HG03025 (cell line): Measurements from ENCODE around the gene FHAD1.

Experiments
- ATAC-seq: cut with Tn5 transposase; IDR thresholded peaks from one replicate; pipeline ENCODE4 v1.9.1; 2021; ENCODE audit warnings: mild to moderate bottlenecking, moderate library complexity; ENCODE audit not compliant: unreplicated experiment, low FRiP score

Gene FHAD1

DNA sequence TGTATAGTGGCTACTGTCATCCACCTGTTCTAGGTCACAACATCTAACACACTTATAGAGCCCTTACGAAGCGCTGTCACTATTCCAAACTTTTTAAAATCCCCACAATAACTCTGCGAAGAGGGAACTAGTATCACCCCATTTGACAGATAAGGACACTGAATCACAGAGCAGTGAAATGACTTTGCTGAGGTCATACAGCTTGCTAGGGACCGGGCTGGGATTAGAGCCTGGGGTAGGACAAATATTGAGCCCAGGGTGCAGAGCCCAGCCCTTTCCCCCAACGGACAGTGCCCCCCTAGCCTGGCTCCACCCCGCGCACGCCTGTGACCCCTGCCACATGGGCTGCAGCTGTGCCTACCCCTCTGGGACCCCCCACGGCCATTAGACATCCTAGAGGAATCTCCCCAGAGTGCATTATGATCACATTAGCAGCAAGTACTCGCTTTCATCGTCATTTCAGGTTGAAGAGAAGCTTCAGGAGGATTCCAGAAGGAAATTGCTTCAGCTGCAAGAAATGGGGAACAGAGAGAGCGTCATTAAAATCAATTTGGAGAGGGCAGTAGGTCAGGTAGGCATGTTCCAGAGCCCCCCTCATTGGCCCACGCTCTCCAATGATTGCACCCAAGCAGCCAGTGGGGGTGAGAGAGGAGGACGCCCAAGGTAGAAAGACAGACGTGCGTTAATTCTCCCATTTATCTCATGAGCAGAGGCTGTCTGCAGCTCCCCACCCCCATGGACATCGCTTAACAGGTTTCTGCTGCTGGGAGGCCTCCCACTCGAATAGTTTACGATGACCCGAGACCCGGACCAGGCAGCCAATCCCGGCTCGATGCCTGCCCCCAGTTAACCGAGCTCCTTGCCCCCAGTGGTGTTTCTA lies 77.2 kb downstream of the FHAD1 start:
- no peak for ATAC-seq

GRCh38 chr1:15324869-15325335 lies 77.9 kb downstream of the FHAD1 start:
- ATAC-seq = no peak

DNA sequence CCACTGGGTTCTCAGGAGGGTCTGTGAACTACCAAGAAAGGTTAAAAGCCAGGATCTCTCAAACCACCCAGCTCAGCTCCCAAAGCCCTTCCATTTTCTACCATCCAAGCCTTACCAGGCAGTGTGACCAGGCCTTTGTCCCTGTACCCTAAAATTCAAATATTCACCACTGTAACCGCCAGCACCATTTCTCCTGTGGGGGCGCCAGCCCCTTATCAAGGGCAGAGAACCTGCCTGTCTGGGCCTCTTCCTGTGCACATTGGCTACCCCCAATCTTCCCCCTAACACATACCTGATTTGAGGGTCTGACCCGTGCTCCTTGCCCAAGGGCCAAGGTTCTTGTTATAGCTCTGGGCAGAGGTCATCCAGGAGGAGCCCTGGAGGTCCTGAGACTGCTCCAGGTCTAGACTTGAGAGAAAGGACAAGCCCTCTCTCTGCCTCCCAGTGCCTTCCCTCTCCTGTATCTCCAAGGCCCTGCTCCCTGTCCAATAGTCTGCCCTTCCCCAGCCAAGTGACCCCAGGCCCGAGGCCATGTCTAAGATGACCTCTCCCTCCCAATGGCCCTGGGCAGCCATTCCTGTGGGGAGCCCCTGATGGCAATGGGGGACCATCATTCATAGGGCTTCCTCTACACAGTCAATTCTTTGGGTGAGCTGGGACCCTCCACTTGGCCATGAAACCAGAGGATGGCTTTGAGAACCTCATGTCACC lies 78.5 kb downstream of the FHAD1 start:
- no peak for ATAC-seq

DNA sequence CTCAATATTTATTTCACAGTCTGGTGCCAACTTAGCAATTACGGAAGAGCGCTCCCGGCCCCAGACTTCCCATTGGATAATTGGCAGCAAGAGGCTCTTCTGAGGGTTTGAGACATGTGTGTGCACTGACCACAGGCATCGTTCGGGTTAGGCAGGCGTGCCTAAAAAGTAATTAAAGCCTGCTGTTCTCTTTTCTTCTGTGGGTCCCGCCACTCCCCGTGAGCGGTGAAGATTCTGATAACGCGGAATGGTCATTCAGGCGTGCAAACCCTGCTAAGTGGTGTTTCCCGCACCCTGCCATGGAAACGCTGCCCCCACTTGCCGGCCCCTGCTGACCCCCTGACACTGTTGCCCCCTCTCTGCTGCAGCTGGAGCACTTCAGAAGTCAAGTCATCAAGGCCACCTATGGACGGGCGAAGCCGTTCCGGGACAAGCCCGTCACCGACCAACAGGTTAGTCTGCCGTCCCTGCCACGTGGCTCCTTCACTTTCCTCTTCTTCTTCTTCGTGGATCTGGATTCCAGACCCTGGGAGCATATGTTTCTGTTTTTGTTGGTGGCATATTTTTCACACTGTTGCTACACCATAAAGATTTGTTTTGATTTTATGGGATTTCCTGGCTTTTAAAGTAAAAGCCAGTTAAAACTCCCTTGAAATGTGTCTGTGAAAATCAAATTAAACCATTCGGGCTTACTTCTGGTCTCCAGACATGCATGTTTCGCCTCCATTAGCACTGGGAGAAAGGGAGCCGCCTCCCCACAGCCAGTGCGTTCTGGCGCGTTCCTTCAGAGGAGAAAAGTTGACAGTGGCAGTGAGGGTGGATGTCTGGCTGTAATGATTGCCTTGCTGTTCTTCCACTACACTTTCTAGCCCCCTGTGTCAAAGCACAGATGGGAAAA lies 79.9 kb downstream of the FHAD1 start:
- no peak for ATAC-seq

DNA sequence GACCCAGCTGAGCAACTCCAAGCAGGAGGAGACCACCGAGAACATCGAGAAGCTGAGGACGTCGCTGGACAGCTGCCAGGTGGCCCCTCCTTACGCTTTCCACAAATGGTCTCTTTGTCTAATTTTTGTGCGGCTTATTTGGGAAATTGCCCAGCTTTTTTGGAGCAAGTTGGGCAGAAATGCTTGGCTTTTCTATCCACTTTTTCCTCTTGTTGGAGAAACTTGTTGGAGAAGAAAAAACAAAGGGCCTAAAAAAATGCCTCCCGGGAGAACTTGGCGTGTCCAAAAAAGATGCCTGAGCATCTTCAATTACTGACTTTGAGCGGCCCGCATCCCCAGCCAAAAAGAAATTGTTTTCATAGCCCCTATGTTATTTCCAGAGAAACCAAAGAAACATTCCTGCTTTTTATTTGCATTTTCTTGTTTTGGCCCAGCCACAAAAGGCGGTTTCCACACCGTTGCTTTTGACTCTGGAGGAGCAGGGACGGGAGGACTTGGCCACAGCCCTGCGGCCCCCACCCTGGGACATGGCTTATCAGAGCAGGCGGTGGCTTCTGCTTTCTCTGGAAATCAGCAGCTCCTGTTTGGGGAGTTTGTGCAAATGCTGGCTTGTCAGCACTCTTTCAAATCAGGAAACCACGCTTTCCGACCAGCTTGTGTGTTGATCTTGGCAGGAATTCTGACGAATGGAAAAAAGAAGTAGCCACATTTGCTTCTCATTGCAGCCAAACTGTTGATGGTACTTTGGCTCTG lies 81.5 kb downstream of the FHAD1 start:
- no peak for ATAC-seq

DNA sequence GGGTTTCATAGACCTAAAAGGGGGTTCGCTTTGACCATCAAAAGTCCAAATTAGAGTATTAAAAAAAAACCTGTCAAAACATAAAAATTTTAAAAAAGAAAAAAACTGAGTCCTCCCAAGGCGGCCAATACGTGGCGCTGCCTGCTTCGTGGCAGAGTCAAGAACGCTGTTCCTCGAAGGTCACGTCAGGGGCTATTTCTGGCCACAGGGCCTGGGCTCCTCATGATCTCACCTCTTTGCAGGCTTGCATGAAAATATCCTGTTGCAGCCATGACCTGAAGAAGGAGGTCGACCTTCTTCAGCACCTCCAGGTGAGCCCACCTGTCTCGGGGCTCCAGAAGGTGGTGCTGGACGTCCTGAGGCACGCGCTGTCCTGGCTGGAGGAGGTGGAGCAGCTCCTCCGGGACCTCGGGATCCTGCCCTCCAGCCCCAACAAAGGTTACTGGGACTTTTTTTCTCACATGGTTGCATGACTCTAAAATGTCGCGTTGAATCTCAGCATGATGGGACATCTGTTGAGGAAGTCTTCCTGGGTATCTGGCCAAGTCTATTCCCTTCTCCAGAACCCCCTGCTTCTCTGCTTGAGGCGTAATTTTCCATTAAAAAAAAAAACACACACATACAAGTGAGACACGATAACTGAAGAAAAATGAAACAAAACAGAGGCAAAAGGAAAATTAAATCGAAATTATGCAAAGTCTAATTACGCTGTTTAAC lies 82.2 kb downstream of the FHAD1 start:
- ATAC-seq = no peak

GRCh38 chr1:15330028-15330427 lies 83.0 kb downstream of the FHAD1 start:
- no peak for ATAC-seq

DNA sequence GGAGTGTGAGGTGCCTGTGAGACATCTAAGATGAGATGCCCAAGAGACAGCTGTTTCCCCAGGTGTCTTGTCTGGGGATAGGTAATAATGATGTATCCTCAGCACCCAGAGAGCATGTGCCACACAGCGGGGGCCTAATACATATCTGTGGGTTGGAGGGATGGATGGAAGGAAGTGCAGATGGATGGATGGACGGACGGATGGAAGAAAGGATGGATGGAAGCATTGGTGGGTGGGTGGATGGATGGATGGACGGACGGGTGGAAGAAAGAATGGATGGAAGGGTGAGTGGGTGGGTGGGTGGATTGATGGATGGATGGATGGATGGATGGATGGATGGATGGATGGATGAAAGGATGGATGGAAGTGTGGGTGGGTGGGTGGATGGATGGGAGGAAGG lies 84.2 kb downstream of the FHAD1 start:
- ATAC-seq = no peak

GRCh38 chr1:15331734-15332133 lies 84.7 kb downstream of the FHAD1 start:
- no peak for ATAC-seq

- ATAC-seq = no peak
Measured at GRCh38 chr1:15332525-15332924, 85.5 kb downstream of the FHAD1 start.

DNA sequence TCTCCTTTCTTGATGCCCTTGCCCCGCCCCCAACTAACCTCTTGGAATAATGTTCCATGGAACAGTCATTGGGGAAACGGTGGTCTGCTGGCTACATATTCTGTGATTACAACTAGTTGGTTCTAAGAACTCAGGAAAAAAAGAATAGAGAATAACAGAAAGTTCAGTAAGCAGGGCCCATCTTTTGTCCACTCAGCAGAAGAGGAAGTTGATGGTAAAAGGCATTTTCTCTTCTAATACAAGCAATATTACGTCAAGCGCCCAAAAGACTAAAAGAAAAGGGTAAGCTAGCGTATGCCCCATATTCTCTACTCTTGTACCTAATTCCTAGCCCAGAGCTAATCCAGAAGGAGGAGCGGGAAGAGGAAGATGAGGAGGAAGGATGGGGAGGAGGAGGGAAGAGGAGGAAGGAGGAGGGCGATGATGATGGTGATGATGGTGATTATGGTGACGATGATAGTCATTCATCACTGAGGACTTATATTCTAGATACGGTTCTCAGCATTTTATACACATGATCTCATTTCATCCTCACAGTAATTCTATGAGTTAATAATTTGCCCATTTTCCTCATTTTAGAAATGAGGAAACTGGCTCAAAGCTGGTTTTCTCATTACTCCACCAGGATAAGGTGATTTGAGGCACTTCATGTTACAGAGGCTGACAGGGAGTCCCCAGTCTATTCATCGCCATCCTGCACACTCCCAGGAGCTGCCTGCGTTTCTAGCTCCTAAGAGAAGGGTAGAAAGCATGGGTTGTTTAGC lies 86.1 kb downstream of the FHAD1 start:
- no peak for ATAC-seq

DNA sequence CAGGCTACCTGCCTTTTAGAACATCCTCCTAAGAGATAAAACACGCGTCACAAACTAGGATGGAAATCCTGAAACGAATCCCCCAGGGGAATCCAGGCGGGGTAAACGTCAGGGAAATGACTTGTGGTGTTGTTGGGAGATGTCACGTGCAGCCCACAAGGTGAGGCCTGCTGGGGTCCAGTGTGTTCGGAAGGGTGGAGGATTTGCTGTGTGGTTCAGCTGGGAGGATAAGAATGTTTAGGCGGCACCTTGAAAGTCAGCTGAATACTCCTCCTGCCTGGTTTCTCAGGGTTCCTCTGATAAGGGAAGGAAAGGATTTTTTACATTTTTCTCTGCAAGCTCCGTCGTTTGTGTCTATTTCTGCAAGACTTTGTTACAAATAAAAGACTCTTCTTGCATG lies 88.0 kb downstream of the FHAD1 start:
- ATAC-seq = no peak

DNA sequence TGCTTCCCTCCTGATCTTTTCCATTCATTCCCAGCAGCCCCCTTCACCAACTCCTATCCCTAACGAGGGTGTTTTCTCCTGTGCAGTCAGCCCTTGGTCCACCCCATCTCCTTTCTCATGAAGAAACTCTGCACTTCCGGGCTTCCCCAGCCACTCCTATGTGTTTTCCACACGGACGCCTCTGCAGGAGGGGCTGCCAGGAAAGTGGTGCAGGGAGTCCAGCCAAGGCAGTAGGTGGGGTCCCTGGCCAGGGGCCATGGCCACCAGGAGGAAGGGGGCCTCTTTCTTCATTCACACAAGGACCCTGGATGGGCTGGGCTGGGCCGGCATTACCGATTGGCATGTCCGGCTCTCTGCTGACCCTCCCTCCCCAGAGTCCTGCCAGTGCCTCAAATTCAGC lies 89.8 kb downstream of the FHAD1 start:
- ATAC-seq = no peak

GRCh38 chr1:15337656-15338402 lies 90.8 kb downstream of the FHAD1 start:
- no peak for ATAC-seq

DNA sequence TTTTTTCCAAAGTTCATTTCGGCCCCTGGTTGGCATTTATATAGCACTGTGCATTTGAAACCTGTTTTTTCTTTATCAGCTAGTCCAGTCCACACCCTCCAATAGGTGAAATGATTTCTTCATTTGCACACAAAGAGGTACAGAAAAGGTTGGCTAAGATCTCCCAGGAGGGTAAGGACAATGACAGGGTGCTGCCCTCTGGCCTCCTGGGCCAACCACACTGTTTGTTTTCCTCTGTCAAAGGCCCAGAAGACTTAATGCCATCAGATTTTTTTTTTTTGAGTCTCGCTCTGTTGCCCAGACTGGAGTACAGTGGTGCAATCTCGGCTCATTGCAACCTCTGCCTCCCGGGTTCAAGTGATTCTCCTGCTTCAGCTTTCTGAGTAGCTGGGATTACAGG lies 92.5 kb downstream of the FHAD1 start:
- no peak for ATAC-seq

DNA sequence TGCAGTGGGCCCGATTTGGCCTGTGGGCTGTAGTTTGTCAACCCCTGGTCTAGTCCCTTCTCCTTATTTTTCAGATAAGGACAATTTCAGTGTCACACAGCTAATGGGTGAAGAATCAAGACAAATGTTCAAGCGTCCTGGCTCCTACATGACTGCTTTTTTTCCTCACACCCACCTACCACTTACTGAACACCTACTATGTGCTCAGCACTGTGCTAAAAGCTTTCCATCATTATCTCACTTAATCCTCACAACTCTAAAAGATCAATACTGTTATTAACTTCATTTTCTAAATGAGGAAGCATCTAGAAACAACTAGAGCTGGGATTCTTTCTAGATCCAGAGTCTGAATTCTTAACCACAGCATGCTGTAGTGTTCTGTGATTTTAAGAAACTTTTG lies 94.2 kb downstream of the FHAD1 start:
- ATAC-seq = no peak

GRCh38 chr1:15341634-15342407 lies 94.8 kb downstream of the FHAD1 start:
- ATAC-seq = no peak
